Putamen (tissue), 1 donor: ENCODE data around the gene NUAK1.
A peak's percentile ranks its signal among the peaks of the same experiment; 100 is the strongest.

Experiments
- DNase-seq: peaks from one replicate; pipeline ENCODE4 v3.0.0-alpha.2; 2016; ENCODE audit warnings: low spot score

The NUAK1 gene

DNA sequence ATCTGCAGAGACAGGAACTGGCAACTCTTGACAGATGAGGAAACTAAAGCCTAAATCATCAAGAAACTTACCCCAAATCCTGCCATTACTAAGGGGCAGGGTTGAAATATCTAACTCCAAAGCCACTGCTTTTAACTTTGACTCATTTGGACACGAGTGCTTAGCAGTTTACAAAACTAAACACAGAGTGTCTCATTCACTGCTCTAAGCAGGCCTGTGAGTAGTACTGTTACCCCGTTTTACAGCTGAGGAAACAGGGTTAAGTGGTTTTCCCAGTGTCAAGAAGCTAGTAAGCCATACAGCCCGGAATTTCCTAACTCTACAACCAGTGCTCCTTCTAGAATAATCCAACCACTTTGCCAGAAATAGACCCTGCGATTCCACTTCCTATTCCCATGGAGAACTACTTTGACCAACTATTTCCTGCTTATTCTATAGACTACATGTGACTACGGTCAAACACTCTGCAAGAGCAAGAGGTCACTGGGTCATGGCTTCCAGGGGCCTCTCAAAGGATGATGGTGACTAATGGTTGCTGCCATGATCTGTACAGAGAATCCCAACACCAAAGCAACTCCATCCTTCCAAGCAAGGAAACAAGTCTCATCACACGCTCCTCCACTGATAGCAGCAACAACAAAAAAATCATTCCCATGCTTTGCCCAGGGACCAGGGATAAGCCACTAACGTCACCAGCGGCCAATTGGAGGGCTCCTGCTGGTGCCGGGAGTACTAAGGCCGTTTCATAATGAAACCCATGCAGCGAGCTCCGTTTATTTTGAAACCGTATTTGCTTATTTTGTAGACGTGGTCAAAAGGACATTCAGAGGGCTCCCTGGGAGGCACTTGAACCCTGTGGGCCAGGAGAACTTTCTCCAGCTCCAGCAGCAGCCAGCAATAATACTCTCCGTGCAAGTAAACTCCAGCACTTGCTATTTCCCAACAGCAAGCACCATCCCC lies 56.3 kb downstream of the NUAK1 start:
- no peak for DNase-seq

DNA sequence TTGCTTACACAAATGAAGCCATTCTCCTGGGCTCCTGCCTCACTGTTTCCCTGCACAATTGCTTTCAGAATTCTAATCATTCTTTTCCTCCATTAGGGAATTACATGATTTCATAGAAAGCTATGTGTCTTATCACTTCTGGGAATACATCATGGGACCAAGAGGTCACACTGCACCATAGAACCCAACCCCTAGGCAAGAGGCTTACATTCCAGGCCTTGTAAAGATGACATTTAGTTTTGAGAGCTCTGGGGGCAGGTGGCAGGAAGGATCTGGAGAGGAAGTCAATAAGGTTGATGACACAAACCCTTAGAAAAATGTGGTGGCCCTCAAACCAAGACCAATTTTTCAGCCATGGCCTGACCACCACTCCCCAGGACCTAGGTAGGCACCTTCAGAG lies 57.1 kb downstream of the NUAK1 start:
- no peak for DNase-seq

DNA sequence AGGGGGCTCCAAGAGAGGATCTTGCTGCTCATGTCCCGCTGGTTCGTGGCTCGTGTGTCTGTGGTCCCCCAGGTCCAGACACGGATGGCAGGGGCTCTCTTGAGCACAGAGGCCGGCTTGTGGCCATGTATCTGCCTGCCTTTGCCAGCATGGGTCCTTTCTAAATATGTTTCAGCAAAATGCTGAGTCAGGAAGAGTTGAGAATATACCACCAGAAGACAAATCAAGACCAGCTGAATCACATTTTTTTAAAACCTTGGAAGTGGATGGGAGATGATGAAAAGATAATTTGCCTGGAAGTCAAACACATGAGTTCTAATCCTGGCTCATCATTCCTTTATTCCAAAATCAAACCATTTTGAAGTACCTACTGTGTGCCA lies 58.0 kb downstream of the NUAK1 start:
- no peak for DNase-seq

DNA sequence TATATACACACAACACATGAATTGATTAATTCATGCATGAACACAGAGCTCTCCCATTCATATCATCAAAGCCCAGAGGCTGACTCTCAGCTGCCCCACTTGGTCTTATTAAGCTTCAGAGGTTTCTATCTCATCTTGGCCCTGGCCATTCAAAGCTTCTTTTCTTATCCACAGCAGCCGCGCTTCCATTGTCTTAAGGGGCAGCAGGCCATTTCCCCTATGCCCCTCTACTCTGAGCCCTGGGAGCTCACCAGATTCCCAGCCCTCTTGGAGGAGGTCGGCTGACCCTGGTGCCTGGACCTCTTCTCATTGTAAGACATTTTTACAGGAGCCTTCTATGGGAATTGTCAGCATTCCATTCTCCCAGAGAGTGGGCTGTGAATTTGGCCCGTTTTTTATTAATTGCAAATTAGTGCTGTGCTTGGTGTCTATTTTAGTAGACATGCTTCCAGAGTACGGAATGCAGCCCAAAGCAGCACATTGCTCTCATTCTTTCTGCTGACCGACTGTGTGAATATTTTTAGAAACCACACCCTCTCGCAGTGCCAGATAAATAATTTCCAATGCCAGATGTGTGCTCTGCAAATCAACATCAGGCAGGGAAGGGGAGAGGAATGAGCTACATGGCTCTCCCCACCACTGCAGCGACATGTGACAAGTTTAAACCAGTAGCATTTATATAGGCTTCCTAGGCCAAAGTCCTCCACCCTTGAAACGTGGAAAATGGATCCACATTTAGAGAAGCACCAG lies 58.5 kb downstream of the NUAK1 start:
- DNase-seq: no peak

DNA sequence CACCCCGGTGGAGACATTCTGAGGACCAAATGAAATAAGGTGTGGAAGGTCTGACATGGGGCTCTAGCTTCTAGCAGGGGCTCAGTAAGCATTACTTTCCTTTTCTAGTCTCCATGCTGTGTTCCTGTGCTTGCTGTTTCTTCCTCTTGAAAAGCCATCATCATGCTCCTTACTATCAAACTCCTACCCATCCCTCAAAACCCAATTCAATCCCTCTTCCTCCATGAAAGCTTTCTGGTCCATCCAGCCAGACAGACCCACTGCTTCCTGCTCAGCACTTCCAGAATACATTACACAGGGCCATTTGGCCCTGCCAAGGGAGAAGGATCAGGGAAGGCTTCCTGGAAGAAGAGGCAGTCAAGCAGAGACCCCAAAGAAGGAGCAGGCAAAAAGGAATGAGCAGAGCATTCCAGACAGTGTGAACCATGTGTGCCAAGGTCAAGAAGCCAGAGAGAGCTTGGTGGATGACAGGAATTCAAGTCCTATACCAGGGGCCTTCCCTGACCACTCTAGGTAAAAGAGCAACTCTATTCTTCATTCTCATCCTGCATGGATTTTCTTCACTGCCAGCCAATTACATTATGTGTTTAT lies 59.5 kb downstream of the NUAK1 start:
- no peak for DNase-seq

DNA sequence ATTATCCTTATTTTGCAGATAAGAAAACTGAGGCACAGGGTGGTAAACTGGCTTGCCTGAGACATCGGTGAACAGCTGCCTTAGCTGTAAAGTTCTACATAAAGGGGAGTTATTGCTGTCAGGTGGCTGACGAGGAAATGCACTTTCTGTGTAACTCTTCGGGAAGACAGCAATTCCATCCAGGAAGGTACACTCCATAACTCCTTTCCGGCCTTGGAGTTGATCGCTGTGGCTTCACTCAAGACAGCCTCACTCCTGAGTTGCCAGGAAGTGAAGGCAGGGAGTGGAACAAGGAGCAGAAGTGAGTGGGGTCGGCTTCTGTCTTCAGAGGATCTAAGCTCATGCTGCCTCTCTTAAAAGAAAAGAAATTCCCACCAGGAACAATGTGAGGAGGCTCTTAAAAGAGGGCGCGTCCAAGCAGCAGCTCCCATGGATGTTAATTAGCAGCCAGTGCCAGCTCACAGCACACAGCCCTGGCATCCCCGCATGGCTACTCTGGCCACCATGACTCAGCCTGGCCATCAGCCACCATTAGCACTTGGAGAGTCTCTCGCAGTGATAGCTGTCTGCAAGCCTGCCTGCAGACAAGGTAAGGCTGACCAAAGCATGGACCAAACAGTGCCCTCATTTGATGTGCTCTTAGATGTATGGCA lies 60.3 kb downstream of the NUAK1 start:
- DNase-seq: peak; percentile 82

DNA sequence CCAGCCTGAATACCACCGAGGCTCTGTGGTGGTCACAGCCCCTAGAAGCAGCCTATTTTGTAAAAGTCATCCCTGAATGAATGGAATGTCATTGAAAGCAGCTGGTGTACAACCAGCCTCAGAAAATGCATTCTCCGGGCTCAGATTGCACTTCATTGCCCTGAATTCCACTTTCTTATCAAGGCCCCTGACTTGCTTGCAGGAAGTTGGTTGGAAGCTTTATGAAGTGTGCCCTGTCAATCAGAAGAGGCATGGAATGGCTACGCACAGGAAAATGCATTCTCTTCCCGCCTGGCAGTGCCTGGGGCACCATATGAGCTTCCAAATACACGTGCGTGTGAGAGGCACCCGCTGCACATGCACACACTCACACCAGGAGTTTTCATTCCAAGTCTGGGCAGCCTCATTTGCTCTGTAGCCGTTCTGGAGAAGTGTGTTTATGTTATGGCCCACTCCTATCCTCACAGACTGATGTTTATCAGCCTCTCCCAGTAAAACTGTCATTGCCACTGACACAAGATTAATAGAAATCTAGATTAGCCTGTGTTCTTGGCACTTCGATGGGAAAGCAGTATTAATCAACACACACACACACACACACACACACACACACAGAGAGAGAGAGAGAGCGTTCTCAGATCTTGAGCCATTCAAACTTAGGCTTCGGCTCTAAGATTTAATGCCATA lies 63.9 kb downstream of the NUAK1 start:
- no peak for DNase-seq

DNA sequence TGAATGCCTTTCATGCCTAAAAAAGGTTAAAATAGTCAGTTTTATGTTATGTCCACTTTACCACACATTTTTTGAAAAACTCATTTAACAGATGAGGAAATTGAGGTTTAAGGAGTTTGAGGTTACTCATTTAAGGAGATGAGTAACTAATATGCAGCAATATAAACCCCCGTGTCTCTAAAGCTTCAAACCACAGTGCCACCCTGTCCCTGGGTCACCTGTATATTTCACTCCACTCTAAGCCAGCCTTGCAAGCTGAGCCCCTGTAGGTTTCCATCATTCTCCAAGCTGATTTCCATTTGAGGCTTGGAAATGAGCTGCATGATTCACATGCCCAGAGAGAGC lies 64.4 kb downstream of the NUAK1 start:
- DNase-seq: no peak

DNA sequence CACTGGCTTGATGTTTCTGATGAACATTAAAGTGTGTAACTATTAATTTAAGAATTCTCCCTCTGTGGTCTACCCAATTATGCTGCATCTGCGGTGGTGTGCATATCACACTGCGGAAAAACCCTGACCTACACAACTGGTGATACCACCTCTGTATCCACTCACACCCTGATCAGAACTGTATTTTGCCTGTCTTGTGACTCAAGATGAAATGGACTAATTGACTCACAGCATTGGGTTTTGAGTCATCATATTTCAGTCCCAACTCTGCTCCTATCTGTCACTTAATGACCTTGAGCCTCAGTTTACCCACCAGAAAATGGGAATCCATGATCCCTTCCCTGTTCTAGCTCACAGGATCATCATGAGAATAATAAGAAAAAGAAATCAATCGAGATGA lies 65.6 kb downstream of the NUAK1 start:
- no peak for DNase-seq

DNA sequence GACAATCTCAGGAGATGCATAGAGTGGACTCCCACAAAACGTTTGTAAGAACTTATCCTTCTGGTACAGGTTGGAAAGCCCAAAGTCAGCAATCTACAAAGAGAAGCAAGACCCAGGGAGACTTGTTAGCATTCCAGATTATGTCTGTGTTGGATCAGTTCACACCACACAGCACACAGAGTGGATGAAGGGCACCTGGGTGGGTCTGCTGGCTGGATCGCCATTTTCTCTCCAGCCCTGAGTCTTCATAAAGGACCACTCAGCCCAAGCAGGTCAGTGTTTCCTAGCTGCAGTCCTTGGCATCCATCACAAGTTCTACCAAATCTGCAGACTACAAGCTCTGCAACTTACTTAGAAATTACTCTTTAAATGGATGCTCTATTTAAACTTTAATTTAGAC lies 66.0 kb downstream of the NUAK1 start:
- DNase-seq: no peak

DNA sequence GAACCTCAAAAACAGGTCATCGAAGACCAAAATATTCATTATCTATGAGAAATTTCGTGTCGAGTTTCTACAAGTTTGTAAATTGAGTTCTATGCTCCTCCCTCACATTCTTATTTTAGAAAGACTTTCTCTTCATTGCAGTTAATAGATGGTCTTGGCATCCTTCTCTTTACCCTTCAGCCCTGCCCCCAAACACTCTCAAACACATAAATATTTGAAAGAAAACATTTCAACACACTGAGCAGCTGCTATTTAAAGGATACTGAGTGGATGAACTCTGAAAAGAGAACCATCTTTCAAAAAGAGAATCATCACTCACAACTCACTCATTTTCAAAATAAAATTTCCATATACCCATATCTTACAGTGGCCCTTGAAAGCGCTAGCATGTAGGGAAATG lies 67.1 kb downstream of the NUAK1 start:
- DNase-seq: no peak

DNA sequence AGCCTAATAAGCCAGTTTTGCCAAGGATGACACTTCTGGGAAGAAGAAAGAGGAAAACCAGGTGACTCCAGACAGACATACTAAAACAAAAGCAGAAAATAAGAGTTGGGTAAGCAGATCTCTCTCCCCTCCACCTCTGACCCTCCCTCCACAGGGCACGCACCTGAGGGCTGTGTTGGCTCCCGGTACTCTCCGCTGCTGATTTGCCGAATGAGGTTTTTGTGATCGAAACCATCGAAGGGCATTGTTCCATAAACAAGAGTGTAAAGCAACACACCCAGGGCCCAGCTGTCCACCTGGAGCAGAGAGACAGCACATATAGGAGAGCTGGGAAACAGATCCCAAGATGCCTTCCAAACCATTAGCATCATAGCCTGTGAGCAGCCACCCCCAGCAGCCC lies 68.1 kb downstream of the NUAK1 start:
- DNase-seq: no peak

DNA sequence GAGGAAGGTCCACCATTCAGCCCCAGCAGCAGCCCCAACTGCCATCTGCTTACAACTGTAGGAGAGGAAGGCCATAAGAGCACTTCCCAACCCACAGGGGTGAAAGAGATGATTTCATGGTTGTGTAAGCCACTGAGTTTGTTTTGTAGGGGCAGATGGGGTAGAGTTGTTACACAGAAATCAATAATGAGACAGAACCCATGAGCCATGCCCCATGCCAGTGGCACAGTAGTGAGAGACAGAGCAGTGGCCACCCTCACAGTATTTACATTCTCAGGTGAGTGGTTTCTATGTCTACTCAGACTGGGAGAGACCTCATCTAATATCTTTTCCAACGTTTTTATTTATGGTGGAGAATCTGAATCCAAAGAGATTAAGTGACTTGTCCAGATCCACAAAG lies 68.6 kb downstream of the NUAK1 start:
- no peak for DNase-seq

DNA sequence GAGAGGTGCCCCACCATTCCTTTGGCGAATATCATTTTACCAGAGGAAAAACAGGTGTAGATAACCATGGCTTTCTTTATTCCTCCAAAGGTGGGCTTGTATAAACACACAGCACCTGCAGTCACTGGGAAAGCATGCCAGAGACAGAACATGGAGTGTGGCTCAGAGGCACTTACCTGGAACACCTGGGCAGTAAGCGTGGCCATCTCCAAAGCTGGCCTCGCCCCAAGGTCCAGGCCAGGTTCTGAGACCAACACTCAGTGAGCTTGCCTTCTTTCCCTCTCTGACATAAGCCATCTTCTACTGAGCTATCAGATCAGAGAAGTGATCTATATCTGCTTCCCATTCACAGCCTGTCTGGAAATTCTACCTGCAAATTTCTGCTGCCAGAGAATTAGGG lies 70.5 kb downstream of the NUAK1 start:
- no peak for DNase-seq

DNA sequence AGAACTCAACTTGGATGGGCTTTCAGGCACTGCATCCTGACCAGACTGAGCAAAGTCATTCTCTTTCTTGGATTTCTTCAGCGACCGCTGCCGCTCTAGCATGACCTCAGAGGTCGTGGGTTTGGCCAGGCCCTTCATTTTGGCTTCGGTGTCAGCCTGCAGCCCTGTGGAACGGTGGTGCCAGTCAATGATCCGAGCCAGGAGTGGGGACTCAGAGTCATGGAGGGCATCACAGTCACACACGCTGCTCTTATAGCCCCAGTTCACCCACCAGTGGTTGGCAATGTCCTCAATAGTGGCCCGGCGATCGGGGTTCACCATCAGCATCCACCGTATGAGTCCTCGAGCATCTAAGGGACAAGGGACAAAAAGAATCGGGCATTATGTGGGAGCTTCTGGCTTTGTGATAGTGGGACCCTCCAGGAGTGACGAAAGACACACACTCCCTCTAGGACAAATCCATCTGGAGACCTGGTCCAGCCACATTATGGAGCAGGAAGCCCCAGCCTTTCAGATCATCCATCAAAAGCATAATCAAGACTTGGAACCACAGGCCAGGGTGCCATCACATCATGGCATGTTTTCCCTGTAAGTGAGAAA lies 71.0 kb downstream of the NUAK1 start:
- DNase-seq: no peak

DNA sequence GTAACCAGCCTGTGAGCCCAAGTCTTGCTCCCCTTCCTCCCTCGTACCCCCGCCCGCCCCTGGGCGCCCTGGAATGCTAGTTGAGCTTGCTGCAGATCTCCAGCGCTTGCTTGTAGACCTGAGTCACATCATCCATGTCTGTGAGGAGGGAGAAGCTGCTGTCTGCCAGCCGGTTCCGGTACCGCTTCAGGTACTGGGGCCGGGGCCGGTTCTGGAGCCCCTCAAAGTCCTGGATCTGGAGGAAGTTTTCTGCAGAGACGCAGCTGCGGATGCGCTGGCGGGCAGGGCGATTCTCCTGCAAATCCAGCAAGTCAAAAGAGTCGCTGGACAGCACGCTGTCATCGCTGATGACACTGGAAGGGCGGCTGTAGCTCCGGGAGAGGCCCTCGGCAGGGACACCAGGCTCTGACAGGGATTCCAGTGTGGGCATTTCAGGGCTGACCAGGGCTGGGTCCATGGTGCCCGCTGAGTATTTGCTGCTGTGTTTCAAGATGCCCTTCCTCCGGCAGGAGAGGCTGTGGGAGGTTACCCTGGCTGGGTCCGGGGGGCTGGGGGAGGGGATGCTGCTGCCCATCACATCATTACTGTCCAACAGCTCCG lies 71.9 kb downstream of the NUAK1 start:
- DNase-seq: no peak

DNA sequence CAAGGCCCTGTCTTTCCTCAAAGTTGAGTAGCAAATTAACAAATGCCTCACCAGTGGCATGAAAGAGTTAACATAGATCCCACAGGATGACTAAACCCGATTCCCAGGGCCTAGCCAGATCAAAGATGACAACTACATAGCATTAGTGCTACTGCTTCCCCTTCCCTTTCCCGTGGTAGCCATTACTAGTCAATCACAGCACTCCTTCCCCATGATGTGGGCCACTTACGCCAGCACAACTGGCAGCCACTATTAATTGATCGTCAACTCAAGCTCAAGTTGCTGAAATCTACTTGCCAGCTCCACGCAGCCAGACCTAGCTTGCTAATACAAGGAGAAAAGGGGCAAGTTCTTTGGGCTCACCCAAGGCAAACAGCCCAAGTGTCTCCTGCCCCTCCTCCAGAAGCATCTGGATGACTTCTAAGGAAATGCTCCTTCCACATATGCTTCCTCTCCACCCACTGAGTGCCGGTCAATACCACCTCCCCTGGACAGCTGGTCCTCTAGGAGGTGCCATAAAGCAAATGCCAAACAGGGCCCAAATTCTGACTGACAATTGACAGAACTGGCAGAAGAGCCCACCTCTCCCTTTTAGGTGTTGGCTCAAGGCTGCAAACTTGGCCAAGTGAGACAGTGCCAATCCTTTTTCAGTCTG lies 72.6 kb downstream of the NUAK1 start:
- no peak for DNase-seq

DNA sequence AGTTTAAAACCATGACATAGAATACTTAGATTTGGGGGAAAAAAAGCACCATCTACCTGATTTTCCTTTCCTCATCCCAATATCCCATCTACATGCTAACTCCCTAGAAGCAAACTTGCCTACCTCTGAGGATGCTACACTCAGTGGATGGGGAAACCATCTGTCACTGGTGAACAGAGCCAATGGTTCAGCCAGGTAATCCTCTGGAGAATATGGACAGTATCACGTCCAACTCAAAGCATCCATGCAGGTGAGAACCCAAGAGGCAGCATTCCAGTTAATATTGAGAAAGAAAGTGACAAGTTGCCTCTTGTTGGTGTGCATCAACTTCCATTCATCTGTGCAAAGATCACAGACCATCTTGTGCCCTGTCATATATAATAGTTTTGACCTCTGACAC lies 73.2 kb downstream of the NUAK1 start:
- DNase-seq: no peak

DNA sequence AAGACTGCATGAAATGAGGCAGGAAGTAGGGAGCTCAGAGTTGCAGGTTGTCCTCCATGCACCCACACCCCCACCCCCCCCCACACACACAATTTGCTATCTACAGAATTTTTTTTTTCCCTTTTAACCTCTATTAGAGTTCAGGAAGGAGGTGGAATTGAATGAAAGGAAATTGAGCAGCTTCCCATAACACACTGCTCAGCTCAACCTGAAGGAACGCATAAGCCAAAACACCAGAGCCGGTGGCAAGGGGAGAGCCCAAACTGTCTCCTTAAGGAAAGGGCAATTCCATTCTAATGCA lies 74.1 kb downstream of the NUAK1 start:
- DNase-seq: no peak

DNA sequence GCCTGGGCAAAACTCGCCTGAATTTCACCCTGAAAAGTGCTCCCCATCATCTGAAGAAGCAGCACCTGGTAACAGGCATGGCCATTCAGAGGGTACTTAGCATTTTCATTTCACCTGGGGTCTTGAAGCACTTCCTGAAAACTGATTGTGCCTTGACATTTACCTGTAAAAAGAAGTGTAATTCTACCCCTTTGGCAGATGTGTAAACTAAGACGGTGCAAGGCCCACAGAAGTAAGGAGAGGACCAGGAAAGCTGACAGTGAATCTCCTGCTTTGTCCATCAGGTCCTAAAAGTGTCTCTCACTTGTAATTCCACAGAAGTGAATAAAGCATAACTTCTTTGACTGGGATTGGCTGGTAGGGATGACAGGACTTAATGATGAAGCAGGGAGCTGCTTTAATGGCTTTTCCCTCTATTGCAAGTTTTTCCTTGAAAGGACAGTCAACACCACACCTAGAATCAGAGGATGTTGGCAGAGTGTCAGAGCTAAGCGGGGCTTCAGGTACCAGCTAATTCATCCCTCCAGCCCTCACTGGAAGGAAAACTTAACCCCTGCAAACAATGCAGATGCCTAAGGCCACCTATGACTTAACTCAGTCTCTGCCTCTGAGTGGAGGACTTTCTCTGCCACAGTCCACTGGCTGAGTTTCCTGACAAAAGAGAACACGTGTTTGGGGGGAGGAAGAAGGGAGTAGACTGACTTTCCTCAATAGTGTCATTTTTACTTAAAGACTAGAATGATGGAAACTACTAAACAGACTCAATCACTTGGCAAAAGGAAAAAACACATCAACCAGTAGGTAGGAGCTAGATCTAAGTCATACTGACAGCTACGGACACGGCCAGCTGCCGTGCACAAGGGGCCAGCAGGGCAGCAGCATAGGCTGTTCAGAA lies 74.7 kb downstream of the NUAK1 start:
- no peak for DNase-seq
